Nucleus accumbens (tissue), 56 donors: ENCODE measurements around the gene ARHGAP6.
"Not testable (repeated sequence)": the region's sequence is repeated elsewhere in the genome, so short reads cannot be mapped to it uniquely, and the experiment has no call there.

Source experiments
- DNase-seq, 56 donors: peaks; one replicate each; lab custom pipeline; 2025; lab: John Stamatoyannopoulos, UW

The ARHGAP6 gene

GRCh38 chrX:11135564-11136185, 530.0 kb downstream of the ARHGAP6 start:
- DNase-seq, result peak in 1 of 56 donors; percentile 0

- no peak for DNase-seq
Observed at GRCh38 chrX:11131146-11131545, 534.6 kb downstream of the ARHGAP6 start.

GRCh38 chrX:11130136-11130535, 535.6 kb downstream of the ARHGAP6 start:
- no peak for DNase-seq

GRCh38 chrX:11129534-11130105, 536.1 kb downstream of the ARHGAP6 start:
- no peak for DNase-seq

- no peak for DNase-seq
Observed at GRCh38 chrX:11125060-11125459, 540.7 kb downstream of the ARHGAP6 start.

- DNase-seq, result no peak
Observed at GRCh38 chrX:11124112-11124511, 541.6 kb downstream of the ARHGAP6 start.

GRCh38 chrX:11123087-11123486, 542.6 kb downstream of the ARHGAP6 start:
- DNase-seq, result not testable (repeated sequence)

- no peak for DNase-seq
Observed at GRCh38 chrX:11119313-11119943, 546.3 kb downstream of the ARHGAP6 start.

- no peak for DNase-seq
Observed at GRCh38 chrX:11117745-11118144, 548.0 kb downstream of the ARHGAP6 start.

GRCh38 chrX:11113731-11114130, 552.0 kb downstream of the ARHGAP6 start:
- peak in 1 of 56 donors; percentile 1 for DNase-seq

GRCh38 chrX:11111947-11112346, 553.8 kb downstream of the ARHGAP6 start:
- DNase-seq, result no peak

- peak; percentile 2 to 89 (median 66) for DNase-seq
Observed at GRCh38 chrX:11111037-11111851, 554.5 kb downstream of the ARHGAP6 start, which contains the start of gene HCCS. Gene HCCS (plus strand): TSS chrX:11111332. CDS start chrX:11112061, 729 bp downstream.

GRCh38 chrX:11109968-11110367, 555.8 kb downstream of the ARHGAP6 start:
- no peak for DNase-seq

GRCh38 chrX:11108253-11108941, 557.3 kb downstream of the ARHGAP6 start:
- no peak for DNase-seq

- no peak for DNase-seq
Observed at GRCh38 chrX:11105080-11105479, 560.6 kb downstream of the ARHGAP6 start.

GRCh38 chrX:11103751-11104150, 562.0 kb downstream of the ARHGAP6 start:
- DNase-seq, result no peak

- no peak for DNase-seq
Observed at GRCh38 chrX:11103006-11103405, 562.7 kb downstream of the ARHGAP6 start.

- DNase-seq, result peak in 24 of 56 donors; percentile 0 to 59 (median 4)
Observed at GRCh38 chrX:11100281-11101035, 565.3 kb downstream of the ARHGAP6 start.

GRCh38 chrX:11099465-11099864, 566.3 kb downstream of the ARHGAP6 start:
- no peak for DNase-seq

- no peak for DNase-seq
Observed at GRCh38 chrX:11097933-11098332, 567.8 kb downstream of the ARHGAP6 start.
